Right lobe of liver (tissue), 4 donors: ENCODE measurements around the gene JAZF1.

ENCODE experiments used
- POLR2A ChIP-seq: fragments of 450-650 bp; IDR thresholded peaks from one replicate; pipeline ENCODE4 v1.6.1; 2017; ENCODE audit warnings: antibody characterized with exemption, mild to moderate bottlenecking
- TF ChIP-seq, protein P1 (sequence below), 4 donors: fragments of 200-600 bp in 3 of 4; fragments of 450-650 bp in 1 of 4; IDR thresholded peaks; one replicate each; pipeline versions ENCODE4 v1.5.1 to v1.8.0; 2016 to 2022; ENCODE audit warnings: antibody characterized with exemption in 4 of 4, mild to moderate bottlenecking in 2 of 4
- donor health status: DM: no; HTN: no; CAD: no.
- donor health status: DM: no; HTN: no; CAD: no.
- donor health status: DM: no; HTN: yes; CAD: no.

DNA sequence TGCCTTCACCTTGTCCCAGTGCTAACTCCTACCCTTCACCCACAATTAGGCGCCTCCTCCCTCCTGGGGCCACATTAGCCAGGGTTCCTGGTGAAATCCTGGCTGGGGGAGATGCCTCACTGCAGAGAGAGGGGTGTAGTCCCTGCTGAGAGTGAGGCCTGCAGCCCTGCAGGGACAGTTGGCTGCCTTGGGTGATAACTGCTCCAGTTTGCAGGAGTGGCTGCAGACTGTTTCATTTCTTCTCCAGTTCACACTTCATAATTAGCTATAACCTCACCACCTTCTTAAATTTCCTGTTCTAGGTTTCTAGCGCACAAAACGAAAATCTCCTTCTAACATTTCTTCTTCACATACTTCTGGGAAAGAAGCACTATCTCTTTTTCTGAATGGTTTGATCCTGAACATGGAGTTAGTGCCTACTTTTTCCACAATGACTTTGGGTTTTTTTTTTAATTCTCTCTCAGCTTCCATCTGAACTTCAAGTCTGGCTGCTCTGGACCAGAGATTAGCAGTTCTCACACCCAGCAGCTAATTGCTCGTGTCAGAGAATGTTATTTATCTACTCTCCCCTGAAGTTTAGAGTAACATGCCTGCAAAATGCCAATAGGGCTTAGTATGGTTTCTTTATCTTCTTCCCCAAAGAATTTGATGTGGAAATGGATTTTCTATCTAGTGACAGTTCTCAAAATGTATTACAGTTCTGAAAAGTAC lies 15.5 kb upstream of the JAZF1 start:
- TF ChIP-seq, protein P1, sequence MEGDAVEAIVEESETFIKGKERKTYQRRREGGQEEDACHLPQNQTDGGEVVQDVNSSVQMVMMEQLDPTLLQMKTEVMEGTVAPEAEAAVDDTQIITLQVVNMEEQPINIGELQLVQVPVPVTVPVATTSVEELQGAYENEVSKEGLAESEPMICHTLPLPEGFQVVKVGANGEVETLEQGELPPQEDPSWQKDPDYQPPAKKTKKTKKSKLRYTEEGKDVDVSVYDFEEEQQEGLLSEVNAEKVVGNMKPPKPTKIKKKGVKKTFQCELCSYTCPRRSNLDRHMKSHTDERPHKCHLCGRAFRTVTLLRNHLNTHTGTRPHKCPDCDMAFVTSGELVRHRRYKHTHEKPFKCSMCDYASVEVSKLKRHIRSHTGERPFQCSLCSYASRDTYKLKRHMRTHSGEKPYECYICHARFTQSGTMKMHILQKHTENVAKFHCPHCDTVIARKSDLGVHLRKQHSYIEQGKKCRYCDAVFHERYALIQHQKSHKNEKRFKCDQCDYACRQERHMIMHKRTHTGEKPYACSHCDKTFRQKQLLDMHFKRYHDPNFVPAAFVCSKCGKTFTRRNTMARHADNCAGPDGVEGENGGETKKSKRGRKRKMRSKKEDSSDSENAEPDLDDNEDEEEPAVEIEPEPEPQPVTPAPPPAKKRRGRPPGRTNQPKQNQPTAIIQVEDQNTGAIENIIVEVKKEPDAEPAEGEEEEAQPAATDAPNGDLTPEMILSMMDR (IDR thresholded peaks at IDR 0.05): no peak
- no peak for TF ChIP-seq POLR2A
